Amniotic stem cell (primary cell): Measurements from ENCODE around the gene MELTF.
A peak's percentile ranks its signal among the peaks of the same experiment; 100 is the strongest.

Source experiments
- DNase-seq: peaks from one replicate; lab custom pipeline; 2025; lab: John Stamatoyannopoulos, UW

Gene MELTF

GRCh38 chr3:197010556-197011351 is 18.9 kb downstream of the MELTF start:
- no peak for DNase-seq

GRCh38 chr3:197009532-197010019 is 20.0 kb downstream of the MELTF start:
- no peak for DNase-seq

- DNase-seq: no peak
Observed at GRCh38 chr3:197008436-197009209, 21.0 kb downstream of the MELTF start.

- DNase-seq: no peak
Observed at GRCh38 chr3:197007953-197008352, 21.7 kb downstream of the MELTF start.

GRCh38 chr3:197007296-197007940 is 22.2 kb downstream of the MELTF start:
- DNase-seq: no peak

GRCh38 chr3:197006860-197007259 is 22.8 kb downstream of the MELTF start:
- no peak for DNase-seq

GRCh38 chr3:197006446-197006845 is 23.2 kb downstream of the MELTF start:
- no peak for DNase-seq

- DNase-seq: no peak
Observed at GRCh38 chr3:197003461-197004385, 25.9 kb downstream of the MELTF start.

- DNase-seq: peak; percentile 53
Observed at GRCh38 chr3:197002701-197003454, 26.7 kb downstream of the MELTF start.

GRCh38 chr3:197001972-197002700 is 27.5 kb downstream of the MELTF start:
- DNase-seq: no peak

- DNase-seq: no peak
Observed at GRCh38 chr3:197001106-197001971, 28.3 kb downstream of the MELTF start.

- DNase-seq: no peak
Observed at GRCh38 chr3:197000211-197000610, 29.4 kb downstream of the MELTF start.

- DNase-seq: no peak
Observed at GRCh38 chr3:196998966-196999760, 30.5 kb downstream of the MELTF start.

GRCh38 chr3:196997311-196997710 is 32.3 kb downstream of the MELTF start:
- no peak for DNase-seq

GRCh38 chr3:196996454-196997265 is 33.0 kb downstream of the MELTF start:
- no peak for DNase-seq

- DNase-seq: no peak
Observed at GRCh38 chr3:196995646-196996355, 33.8 kb downstream of the MELTF start.

- DNase-seq: no peak
Observed at GRCh38 chr3:196995027-196995426, 34.6 kb downstream of the MELTF start.
